ENCODE data around the gene BTBD19.

BTBD19 gene

GRCh38 chr1:44862829-44863401 lies 54.6 kb downstream of the BTBD19 start:
- no peak for DNase-seq
